K562 (cell line): ENCODE data around the gene KRTAP10-9. TPM values are rescaled to one million over a fixed set of nuclear protein-coding genes. Genes with fewer than 3 reads are reported as not detected.
A peak's percentile ranks its signal among the peaks of the same experiment; 100 is the strongest.

Source experiments
- CBX8 ChIP-seq: fragments of 200-600 bp; sonication (generic); IDR thresholded peaks from 2 replicates; pipeline ENCODE4 v1.6.1; 2012; ENCODE audit warnings: borderline replicate concordance, mixed run types, low read depth, mild to moderate bottlenecking, moderate library complexity, mixed read lengths, low read length, control low read depth, inconsistent platforms; ENCODE audit not compliant: poor library complexity, severe bottlenecking; ENCODE audit errors: extremely low read depth
- GTF2A2 ChIP-seq: IDR thresholded peaks from 2 replicates; pipeline ENCODE4 v1.6.1; 2016; ENCODE audit warnings: mild to moderate bottlenecking, missing genetic modification characterization, missing compliant biosample characterization
- GTF2B ChIP-seq: IDR thresholded peaks from 2 replicates; pipeline ENCODE4 v1.6.1; 2011; ENCODE audit not compliant: insufficient read length; ENCODE audit errors: extremely low read depth
- MCM5 ChIP-seq: fragments of 450-650 bp; IDR thresholded peaks from 2 replicates; pipeline ENCODE4 v1.6.1; 2016; ENCODE audit warnings: low read depth
- MEF2D ChIP-seq: conservative IDR thresholded peaks from 2 replicates; pipeline ENCODE4 v1.6.1; 2016; ENCODE audit warnings: low read depth, missing genetic modification characterization, missing compliant biosample characterization
- PTRF ChIP-seq: fragments of 450-650 bp; IDR thresholded peaks from 2 replicates; pipeline ENCODE4 v1.6.1; 2016; ENCODE audit warnings: mild to moderate bottlenecking, missing genetic modification characterization, missing compliant biosample characterization
- TAF7 ChIP-seq: fragments of 450-650 bp; IDR thresholded peaks from 2 replicates; pipeline ENCODE4 v1.6.1; 2016; ENCODE audit warnings: missing genetic modification characterization, missing compliant biosample characterization
- ZNF512 ChIP-seq: IDR thresholded peaks from 2 replicates; pipeline ENCODE4 v1.6.1; 2016; ENCODE audit warnings: missing genetic modification characterization, missing compliant biosample characterization
- polyA plus RNA-seq, 8 experiments: library from polyadenylated mRNA; depleted of rRNA in 4 of 8; stranded (reverse) in 5 of 8; unstranded in 3 of 8; fragments of >200 nt; fragmentation: Nextera tagmentation in 2 of 8; fragmentation: Illumina TruSeq in 1 of 8; extraction: Ambion mirVana in 2 of 8; extraction: Trizol in 1 of 8; gene quantifications; 2 replicates each; pipeline versions ENCODE4 v1.2.1 to v1.2.3, GENCODE V29; 2011 to 2014; ENCODE audit warnings: inconsistent platforms in 1 of 8, missing spikeins in 1 of 8
- total RNA-seq, 7 experiments: library from RNA; depleted of rRNA in 6 of 7; stranded (reverse); fragments of >200 nt in 6 of 7; fragmentation: Illumina TruSeq in 2 of 7; extraction: Trizol in 2 of 7; gene quantifications; 2 replicates each; pipeline versions ENCODE4 v1.2.1 to v1.2.3, GENCODE V29; 2011 to 2021; ENCODE audit warnings: low replicate concordance in 1 of 7
- TF ChIP-seq, protein P1 (sequence below): sonication (generic); formaldehyde crosslinking; IDR thresholded peaks from 2 replicates; pipeline ENCODE4 v1.8.1; 2023; ENCODE audit warnings: mild to moderate bottlenecking, missing genetic modification reagents
- TF ChIP-seq, protein P2 (sequence below), 2 experiments: fragments of 200-800 bp in 1 of 2; sonication (Bioruptor generic) in 1 of 2; sonication (generic) in 1 of 2; formaldehyde crosslinking in 1 of 2; IDR thresholded peaks in 1 of 2; conservative IDR thresholded peaks in 1 of 2; 2 replicates each; pipeline versions ENCODE4 v1.5.0 to v1.6.1; 2016 to 2020; ENCODE audit warnings: missing compliant biosample characterization in 1 of 2, missing genetic modification characterization in 1 of 2, missing genetic modification reagents in 1 of 2

The KRTAP10-9 gene
- total and polyA plus RNA-seq, 9 of the 15 experiments (the other 6 are each of a cell fraction or from before 2014, with no cell fraction given): not detected

- TF ChIP-seq, protein P1, sequence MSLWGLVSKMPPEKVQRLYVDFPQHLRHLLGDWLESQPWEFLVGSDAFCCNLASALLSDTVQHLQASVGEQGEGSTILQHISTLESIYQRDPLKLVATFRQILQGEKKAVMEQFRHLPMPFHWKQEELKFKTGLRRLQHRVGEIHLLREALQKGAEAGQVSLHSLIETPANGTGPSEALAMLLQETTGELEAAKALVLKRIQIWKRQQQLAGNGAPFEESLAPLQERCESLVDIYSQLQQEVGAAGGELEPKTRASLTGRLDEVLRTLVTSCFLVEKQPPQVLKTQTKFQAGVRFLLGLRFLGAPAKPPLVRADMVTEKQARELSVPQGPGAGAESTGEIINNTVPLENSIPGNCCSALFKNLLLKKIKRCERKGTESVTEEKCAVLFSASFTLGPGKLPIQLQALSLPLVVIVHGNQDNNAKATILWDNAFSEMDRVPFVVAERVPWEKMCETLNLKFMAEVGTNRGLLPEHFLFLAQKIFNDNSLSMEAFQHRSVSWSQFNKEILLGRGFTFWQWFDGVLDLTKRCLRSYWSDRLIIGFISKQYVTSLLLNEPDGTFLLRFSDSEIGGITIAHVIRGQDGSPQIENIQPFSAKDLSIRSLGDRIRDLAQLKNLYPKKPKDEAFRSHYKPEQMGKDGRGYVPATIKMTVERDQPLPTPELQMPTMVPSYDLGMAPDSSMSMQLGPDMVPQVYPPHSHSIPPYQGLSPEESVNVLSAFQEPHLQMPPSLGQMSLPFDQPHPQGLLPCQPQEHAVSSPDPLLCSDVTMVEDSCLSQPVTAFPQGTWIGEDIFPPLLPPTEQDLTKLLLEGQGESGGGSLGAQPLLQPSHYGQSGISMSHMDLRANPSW: no peak
- TF ChIP-seq MCM5: no peak
- no peak for TF ChIP-seq MEF2D (tag)
- TF ChIP-seq, protein P2, sequence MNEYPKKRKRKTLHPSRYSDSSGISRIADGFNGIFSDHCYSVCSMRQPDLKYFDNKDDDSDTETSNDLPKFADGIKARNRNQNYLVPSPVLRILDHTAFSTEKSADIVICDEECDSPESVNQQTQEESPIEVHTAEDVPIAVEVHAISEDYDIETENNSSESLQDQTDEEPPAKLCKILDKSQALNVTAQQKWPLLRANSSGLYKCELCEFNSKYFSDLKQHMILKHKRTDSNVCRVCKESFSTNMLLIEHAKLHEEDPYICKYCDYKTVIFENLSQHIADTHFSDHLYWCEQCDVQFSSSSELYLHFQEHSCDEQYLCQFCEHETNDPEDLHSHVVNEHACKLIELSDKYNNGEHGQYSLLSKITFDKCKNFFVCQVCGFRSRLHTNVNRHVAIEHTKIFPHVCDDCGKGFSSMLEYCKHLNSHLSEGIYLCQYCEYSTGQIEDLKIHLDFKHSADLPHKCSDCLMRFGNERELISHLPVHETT (CRISPR knock-in tag; conservative IDR thresholded peaks at IDR 0.05 in 1 of 2, IDR thresholded peaks at IDR 0.05 in 1 of 2): no peak
- TF ChIP-seq TAF7 (tag): no peak
- TF ChIP-seq GTF2A2 (tag): peak; percentile 67; the same call in 1 of the 2 replicates
- TF ChIP-seq GTF2B: no peak
- TF ChIP-seq CBX8: no peak
- no peak for TF ChIP-seq PTRF (tag)
- 0 out of 2 replicates have a peak, but pooled peaks have one; percentile 22 for TF ChIP-seq ZNF512 (tag)
Measured at GRCh38 chr21:44594406-44594916, 32.4 kb upstream of the KRTAP10-9 start (continued).
